PC-9 (cell line): ENCODE data around the gene GPR26.

Experiments
- EZH2 ChIP-seq: fragments of 200-600 bp; sonication (generic); IDR thresholded peaks from 2 replicates; pipeline ENCODE4 v1.8.0; 2017; ENCODE audit warnings: antibody characterized with exemption, low read depth
- TF ChIP-seq, protein P1 (sequence below): fragments of 200-600 bp; sonication (generic); conservative IDR thresholded peaks from 2 replicates; pipeline ENCODE4 v1.6.1; 2017; ENCODE audit warnings: mixed run types, antibody characterized with exemption, mild to moderate bottlenecking, moderate library complexity

DNA sequence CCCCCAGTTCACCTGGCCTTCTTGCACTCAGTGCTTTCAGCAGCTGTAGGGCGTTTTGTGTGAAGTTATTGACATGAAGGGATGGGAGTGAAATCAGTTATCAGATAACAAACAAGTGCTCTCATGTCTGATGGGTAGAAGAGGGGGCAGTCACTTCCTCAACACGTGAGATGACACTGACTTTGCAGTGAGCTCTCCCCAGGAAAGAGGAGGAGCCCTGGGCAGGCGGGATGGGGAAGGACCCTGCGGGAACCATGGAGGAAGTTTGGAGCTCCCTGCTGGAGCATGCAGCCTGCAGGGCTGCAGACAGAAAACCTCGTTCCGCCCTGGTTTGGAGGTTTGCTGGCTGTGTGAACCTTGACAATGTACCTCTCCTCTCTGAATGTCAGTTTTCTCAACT lies 38.7 kb downstream of the GPR26 start:
- TF ChIP-seq, protein P1, sequence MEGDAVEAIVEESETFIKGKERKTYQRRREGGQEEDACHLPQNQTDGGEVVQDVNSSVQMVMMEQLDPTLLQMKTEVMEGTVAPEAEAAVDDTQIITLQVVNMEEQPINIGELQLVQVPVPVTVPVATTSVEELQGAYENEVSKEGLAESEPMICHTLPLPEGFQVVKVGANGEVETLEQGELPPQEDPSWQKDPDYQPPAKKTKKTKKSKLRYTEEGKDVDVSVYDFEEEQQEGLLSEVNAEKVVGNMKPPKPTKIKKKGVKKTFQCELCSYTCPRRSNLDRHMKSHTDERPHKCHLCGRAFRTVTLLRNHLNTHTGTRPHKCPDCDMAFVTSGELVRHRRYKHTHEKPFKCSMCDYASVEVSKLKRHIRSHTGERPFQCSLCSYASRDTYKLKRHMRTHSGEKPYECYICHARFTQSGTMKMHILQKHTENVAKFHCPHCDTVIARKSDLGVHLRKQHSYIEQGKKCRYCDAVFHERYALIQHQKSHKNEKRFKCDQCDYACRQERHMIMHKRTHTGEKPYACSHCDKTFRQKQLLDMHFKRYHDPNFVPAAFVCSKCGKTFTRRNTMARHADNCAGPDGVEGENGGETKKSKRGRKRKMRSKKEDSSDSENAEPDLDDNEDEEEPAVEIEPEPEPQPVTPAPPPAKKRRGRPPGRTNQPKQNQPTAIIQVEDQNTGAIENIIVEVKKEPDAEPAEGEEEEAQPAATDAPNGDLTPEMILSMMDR, result no peak
- no peak for TF ChIP-seq EZH2
